GM21825 (cell line): ENCODE data around the gene FUT4.
"Not testable (repeated sequence)": the region's sequence is repeated elsewhere in the genome, so short reads cannot be mapped to it uniquely, and the experiment has no call there.

ENCODE experiments used
- ATAC-seq: cut with Tn5 transposase; IDR thresholded peaks from one replicate; pipeline ENCODE4 v1.9.1; 2021; ENCODE audit warnings: mild to moderate bottlenecking, moderate library complexity; ENCODE audit not compliant: unreplicated experiment

The FUT4 gene

GRCh38 chr11:94533206-94533605 lies 10.5 kb upstream of the FUT4 start:
- ATAC-seq, result no peak

GRCh38 chr11:94533696-94534630 lies 9.8 kb upstream of the FUT4 start:
- no peak for ATAC-seq

DNA sequence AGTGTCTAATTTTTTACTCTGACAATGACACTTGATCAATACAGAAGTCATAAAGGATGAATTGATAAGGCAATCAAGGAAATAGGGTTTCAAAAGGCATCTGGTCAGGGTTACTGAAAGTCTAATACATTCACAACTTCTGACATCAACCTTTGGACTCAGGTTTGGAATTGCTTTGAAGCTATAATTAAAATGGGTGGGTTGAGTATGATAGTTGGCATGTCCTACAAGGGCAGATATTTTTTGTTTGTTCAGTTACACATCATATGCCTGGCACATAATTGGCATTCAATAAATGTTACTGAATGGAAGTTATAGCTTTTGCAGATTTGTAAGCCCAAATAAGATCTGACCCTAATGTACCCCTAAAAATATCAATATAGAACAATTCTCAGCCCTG lies 7.3 kb upstream of the FUT4 start:
- ATAC-seq, result no peak

GRCh38 chr11:94537031-94537600 lies 6.6 kb upstream of the FUT4 start:
- no peak for ATAC-seq

DNA sequence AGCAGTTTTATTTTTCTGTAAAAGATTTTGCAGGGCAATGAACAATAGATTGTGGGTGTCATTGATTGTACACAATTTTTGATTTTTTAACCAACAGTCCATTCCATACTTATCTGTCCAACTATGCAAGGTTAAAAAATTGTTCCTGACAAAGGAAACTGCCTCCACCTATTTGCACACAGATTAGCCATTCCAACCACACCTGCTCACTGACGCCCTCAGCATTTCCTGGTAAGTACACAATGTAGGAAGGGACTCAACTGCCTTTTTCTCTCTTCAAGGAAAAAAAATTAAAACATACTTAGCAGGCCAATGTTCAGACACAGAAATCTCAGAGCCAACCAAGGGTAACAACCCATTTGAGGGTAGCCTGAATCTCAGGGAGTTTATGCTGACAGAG lies 4.3 kb upstream of the FUT4 start:
- no peak for ATAC-seq

DNA sequence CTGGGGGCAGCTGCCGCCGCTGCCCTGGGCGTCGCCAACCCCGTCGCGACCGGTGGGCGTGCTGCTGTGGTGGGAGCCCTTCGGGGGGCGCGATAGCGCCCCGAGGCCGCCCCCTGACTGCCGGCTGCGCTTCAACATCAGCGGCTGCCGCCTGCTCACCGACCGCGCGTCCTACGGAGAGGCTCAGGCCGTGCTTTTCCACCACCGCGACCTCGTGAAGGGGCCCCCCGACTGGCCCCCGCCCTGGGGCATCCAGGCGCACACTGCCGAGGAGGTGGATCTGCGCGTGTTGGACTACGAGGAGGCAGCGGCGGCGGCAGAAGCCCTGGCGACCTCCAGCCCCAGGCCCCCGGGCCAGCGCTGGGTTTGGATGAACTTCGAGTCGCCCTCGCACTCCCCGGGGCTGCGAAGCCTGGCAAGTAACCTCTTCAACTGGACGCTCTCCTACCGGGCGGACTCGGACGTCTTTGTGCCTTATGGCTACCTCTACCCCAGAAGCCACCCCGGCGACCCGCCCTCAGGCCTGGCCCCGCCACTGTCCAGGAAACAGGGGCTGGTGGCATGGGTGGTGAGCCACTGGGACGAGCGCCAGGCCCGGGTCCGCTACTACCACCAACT lies 1.0 kb downstream of the FUT4 start:
- no peak for ATAC-seq

GRCh38 chr11:94545264-94546161 lies 1.8 kb downstream of the FUT4 start:
- ATAC-seq, result no peak

- no peak for ATAC-seq
Measured at GRCh38 chr11:94546162-94546470, 2.4 kb downstream of the FUT4 start.

GRCh38 chr11:94546886-94547285 lies 3.2 kb downstream of the FUT4 start:
- no peak for ATAC-seq

GRCh38 chr11:94549146-94549545 lies 5.4 kb downstream of the FUT4 start:
- no peak for ATAC-seq

DNA sequence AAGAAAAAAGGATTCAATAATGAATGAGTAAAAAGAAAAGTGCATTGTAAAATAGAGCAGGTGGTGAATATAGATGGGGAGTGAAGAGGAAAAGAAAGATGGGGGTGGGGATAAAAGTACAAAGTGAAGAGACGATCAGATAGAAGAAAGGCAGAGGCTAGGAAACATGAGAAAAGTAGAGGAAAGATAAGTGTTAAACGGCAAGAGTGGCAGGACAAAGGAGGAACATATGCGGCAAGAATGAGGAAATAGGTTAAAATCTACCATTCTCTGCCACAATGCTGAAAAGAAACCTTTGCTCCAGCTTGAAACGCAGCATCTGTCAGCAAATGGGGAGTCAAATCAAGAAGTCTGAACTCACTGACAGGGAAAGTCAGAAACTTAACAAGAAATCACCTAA lies 6.8 kb downstream of the FUT4 start:
- no peak for ATAC-seq

DNA sequence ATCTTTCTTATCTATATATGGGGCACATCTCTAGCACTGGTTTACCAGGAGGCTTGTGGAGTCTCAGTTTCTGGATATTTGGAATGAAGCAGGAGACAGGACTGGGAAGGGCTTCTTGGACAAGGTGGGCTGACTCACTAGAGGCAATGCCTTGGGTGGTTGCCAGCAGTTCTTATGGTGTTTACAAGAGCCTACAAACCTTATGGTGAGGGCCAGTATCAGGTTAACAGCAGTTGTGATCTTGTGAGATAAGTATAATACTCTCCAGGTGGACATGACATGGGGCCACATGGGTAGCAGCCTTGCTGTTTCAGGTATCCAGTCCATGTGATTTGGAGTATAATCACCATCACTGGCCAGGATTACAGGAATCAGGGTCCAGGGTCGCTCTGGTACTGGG lies 10.2 kb downstream of the FUT4 start:
- no peak for ATAC-seq

DNA sequence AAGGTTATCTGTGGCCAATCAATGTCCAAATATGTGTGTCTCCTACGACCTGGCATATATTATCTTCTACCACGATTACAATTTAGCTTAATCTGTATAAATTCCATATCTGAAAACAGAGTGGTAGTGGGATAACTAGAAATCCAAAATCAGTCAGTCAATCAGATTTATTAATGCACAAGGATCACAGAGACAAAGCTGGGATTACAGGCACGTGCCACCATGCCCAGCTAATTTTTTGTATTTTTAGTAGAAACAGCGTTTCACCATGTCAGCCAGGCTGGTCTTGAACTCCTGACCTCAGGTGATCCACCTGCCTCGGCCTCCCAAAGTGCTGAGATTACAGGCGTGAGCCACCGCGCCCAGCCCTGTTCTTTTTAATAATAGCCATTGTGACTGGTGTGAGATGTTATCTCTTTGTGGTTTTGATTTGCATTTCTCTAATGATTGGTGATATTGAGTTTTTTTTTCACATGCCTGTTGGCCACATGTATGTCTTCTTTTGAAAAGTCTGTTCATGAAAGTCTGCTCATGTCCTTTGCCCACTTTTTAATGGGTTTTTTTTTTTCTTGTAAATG lies 12.1 kb downstream of the FUT4 start:
- not testable (repeated sequence) for ATAC-seq

GRCh38 chr11:94557421-94557820 lies 13.7 kb downstream of the FUT4 start:
- no peak for ATAC-seq

- no peak for ATAC-seq
Measured at GRCh38 chr11:94557992-94558391, 14.3 kb downstream of the FUT4 start.

DNA sequence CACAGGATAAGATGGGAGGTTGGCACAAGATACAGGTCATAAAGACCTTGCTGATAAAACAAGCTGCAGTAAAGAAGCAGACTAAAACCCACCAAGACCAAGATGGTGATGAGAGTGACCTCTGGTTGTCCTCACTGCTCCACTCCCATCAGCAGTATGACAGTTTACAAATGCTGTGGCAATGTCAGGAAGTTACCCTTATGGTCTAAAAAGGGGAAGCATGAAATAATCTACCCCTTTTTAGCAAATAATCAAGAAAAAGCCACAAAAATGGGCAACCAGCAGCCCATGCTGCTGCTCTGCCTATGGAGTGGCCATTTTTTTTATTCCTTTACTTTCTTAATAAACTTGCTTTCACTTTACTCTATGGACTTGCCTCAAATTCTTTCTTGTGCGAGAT lies 14.7 kb downstream of the FUT4 start:
- ATAC-seq, result no peak

DNA sequence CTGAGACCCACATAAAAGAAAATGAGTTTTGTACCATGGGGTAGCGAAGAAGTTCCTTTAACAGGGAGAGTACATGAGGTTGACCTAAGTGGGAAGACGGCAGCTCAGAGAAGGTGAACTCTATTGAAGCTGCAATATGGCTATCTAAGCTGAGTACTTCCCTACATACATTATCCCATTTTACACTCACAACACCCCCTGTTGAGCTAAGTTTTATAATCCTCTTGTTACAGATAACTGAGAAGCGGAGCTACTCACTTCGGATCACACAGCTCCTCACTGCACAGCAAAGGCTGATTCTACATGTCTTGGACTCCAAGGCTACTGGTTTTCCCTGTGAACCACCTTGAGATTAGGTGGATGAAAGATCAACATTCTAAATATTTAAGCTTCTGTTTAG lies 15.2 kb downstream of the FUT4 start:
- ATAC-seq, result no peak

- no peak for ATAC-seq
Measured at GRCh38 chr11:94559361-94559760, 15.6 kb downstream of the FUT4 start.

- ATAC-seq, result no peak
Measured at GRCh38 chr11:94560834-94561233, 17.1 kb downstream of the FUT4 start.

- ATAC-seq, result no peak
Measured at GRCh38 chr11:94563176-94563847, 19.6 kb downstream of the FUT4 start.
